LNCAP (cell line): ENCODE data around the gene PRORP.

ENCODE experiments used
- TF ChIP-seq, protein P1 (sequence below): fragments of 450-650 bp; IDR thresholded peaks from 2 replicates; pipeline ENCODE4 v1.5.1; 2017; ENCODE audit warnings: mild to moderate bottlenecking

PRORP gene

DNA sequence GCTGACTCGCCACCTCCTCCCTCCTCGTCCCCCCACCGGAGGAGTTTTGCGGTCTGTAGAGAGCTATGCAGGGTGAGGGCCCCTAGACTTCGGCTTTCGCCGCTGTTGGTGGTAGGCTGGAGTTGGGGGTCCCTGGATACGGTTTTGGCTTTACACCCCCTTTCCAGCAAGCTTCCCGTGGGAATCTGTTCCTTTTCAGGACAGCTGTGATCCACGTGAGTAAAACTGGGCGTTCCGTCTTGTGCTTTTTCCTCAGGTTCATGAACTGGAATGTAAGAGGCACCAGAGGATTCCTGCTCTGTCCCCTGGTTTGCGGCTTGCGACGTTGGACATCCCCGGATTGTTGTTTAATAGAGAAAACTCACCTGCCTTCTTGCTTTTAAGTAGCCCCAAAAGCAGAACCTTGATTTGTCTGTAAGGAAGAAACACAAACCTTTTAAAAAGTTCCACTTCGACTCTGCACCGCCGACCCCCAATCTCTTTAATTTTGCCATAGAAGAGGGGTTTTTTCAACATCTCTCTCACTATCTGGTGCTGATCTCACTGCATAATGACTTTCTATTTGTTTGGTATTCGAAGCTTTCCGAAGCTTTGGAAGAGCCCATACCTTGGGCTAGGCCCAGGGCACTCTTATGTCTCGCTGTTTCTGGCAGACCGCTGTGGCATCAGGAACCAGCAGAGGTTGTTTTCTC lies 490 bp downstream of the PRORP start:
- TF ChIP-seq, protein P1, sequence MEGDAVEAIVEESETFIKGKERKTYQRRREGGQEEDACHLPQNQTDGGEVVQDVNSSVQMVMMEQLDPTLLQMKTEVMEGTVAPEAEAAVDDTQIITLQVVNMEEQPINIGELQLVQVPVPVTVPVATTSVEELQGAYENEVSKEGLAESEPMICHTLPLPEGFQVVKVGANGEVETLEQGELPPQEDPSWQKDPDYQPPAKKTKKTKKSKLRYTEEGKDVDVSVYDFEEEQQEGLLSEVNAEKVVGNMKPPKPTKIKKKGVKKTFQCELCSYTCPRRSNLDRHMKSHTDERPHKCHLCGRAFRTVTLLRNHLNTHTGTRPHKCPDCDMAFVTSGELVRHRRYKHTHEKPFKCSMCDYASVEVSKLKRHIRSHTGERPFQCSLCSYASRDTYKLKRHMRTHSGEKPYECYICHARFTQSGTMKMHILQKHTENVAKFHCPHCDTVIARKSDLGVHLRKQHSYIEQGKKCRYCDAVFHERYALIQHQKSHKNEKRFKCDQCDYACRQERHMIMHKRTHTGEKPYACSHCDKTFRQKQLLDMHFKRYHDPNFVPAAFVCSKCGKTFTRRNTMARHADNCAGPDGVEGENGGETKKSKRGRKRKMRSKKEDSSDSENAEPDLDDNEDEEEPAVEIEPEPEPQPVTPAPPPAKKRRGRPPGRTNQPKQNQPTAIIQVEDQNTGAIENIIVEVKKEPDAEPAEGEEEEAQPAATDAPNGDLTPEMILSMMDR: no peak

DNA sequence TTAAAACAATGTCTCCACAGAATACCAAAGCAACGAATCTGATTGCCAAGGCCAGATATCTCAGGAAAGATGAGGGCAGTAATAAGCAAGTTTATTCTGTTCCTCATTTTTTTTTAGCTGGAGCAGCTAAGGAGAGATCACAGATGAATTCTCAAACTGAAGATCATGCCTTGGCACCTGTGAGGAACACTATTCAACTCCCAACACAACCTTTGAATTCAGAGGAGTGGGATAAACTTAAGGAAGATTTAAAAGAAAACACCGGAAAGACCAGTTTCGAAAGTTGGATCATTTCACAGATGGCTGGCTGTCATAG lies 994 bp downstream of the PRORP start:
- TF ChIP-seq, protein P1: no peak

DNA sequence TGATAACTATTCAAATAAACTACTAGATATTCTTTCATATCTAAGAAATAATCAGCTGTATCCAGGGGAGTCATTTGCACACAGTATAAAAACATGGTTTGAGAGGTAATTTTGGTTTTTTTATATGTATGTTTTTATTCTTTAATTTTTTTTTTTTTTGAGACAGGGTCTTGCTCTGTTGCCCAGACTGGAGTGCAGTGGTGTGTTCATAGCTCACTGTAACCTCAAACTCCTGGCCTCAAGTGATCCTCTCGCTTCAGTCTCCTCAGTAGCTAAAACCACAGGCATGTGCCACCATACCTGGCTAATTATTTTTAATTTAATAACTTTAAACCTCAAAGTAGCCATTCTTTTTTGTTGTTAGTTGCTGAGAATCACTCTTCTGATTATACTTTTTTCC lies 1.8 kb downstream of the PRORP start:
- TF ChIP-seq, protein P1: no peak

DNA sequence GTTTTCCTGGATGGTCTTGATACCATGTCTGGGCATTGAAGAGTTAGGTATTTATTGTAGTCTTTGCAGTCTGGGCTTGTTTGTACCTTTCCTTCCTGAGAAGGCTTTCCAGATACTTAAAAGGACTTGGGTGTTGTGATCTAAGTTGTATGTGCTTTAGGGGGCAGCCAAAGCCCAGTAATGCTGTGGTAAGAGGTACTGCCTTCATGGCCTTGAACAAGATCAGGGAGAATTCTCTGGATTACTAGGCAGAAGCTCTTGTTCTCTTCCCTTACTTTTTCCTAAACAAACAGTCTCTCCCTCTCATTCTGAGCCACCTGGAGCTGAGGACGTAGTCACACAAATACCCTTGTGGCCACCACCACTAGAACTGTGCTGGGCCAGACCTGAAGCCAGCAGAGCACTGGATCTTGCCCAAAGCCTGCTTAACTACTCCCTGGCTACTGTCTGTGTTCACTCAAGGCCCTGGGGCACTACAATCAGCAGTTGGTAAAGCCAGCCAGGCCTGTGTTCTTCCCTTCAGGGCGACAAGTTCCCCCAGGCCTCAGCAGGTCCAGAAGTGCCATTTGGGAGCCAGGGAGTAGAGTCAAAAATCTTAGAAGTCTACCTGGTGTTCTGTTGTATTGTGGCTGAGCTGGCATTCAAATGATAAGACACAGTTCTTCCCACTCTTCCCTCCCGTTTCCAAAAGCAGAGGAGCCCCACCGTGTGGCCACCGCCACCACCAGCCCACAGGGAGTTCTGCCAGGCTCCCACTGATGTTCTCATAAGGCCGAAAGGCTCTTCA lies 11.4 kb downstream of the PRORP start:
- TF ChIP-seq, protein P1: no peak

DNA sequence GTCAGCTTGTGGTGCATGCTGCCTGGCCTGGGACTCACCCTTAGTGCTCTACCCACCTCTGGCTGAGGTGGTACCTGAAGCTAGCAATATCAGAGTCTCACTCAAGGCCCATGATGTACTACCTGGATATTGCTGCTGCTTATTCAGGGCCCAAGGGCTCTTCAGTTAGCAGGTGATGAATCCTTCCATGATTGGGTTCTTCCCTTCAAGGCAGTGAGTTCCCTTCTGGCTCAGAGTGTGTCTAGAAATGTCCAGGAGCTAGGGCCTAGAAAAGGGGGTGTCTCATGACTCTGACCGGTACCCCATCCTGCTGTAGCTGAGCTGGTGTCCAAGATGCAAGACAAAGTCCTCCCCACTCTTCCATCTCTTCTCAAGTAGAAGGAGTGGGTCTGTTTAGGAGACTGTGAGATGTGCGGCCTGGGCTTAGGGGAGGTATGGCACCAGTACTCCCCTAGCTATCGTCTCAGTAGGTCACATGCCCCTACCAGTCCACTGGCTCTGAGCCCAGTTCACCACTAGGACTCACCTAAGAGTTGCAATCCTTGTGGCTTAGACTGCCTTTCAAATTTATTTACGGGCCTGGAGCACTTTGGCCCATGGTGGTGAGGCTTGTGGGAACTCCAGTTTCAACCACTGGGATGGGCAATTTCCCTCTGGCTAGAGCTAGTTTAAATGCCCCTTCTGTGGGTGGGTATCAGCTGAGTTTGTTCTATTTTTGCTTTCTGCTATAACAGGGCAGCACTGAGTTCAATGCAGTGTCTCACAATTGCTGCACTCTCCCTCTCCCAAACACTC lies 12.2 kb downstream of the PRORP start:
- TF ChIP-seq, protein P1: no peak

DNA sequence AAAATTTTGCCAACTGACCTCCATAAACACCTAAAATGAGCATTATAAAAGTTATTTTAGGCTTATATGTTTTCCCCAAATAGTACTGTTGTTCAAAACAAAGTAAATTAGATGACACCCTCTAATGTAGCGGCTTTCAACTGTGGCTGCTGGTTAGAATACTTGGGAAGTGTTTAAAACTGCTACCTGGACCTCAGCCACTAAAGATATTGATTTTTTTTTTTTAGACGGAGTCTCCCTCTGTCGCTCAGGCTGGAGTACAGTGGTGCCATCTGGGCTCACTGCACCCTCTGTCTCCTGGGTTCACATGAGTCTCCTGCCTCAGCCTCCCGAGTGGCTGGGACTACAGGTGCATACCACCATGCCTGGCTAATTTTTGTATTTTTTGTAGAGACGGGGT lies 16.2 kb downstream of the PRORP start:
- TF ChIP-seq, protein P1: no peak

DNA sequence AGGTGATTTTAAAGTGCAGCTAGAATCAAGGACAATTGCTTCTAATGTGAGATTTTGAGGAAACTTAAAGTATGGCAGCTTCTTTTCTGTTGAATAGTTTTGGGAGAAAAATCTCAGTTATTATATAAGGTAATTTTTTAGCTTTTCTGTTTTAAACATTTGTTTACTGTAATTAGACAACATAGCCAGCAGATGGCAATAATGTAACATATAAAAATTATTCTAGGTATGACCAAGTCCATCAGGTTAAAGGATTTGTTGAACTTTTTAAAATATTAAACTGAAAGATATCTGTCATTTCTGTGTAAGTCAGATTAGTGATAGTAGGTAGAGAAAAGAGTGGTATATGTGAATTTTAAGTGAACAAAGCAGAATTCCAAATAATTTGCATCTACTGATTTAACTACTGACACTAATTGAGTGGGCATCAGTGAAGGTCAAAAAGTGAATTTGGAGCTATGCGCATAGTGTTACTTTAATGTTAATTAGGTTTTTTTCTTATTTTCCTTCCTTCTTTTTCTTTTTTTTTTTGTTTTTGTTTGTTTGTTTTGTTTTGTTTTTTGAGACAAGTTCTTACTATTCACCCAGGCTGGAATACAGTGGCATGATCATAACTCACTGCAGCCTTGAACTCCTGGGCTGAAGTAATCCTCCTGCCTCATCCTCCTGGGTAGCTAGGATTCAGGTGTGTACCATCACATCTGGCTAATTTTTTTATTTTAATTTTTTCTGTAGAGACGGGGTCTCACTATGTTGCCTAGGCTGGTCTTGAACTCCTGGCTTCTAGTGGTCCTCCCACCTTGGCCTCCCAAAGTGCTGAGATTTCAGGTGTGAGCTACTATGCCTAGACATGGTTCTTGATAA lies 18.6 kb downstream of the PRORP start:
- TF ChIP-seq, protein P1: peak; percentile 34; the same call in 1 of the 2 replicates
